NCI-H748 (cell line): ENCODE measurements around the gene FKBP4.

Experiments used
- DNase-seq: peaks from one replicate; lab custom pipeline; 2025; ENCODE audit not compliant: unreplicated experiment; lab: John Stamatoyannopoulos, UW

The FKBP4 gene

DNA sequence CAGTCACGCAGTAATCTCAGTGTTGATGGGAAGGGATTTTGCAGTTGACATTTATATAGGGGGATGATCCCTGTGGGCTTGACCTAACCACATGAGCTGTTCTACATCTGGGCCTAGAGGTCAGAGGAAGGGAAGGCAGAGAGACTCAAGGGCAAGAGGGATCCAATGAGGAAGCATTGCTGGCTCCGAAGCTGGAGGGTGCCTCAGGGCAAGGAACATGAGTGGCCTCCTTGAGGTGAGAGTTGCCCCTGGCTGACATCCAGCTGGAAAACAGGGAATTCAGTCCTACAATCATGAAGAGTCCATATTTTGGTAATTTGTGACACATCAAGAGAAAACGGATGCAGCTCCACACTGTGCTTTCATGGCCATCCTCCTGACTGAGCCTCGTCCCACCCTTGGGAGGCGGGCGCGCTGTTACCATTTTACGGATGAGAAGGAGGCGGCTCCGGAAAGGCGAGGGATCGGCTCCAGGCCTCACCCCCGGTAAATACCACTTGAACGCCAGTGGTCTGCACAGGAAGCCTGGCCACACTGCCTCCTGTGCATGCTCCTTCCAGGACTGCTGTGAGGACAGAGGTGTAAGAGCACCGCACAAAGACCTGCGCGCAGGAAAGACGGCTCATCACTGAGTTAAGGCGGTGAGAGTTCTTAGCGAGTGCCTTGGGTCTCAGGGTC is 18.5 kb upstream of the FKBP4 start:
- DNase-seq, result no peak

GRCh38 chr12:2779281-2779680 is 15.5 kb upstream of the FKBP4 start:
- no peak for DNase-seq

GRCh38 chr12:2783936-2784600 is 10.7 kb upstream of the FKBP4 start:
- DNase-seq, result peak; percentile 60

GRCh38 chr12:2785017-2785416 is 9.8 kb upstream of the FKBP4 start:
- DNase-seq, result peak; percentile 50

DNA sequence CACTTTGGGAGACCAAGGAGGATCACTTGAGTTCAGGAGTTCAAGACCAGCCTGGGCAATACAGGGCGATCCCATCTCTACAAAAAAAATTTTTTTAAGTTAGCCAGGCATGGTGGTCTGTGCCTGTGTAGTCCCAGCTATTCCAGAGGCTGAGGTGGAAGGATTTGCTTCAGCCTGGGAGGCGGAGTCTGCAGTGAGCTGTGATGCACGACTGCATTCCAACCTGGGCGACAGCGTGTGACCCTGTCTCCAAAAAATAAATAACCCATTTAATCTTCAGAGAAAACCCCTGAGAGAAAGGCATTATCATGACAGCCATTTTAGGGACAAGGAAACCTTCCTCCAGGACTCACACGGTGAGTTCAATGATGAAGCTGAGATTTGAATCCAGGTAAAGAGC is 3.7 kb upstream of the FKBP4 start:
- DNase-seq, result no peak

GRCh38 chr12:2792671-2793500 is 1.9 kb upstream of the FKBP4 start:
- no peak for DNase-seq

DNA sequence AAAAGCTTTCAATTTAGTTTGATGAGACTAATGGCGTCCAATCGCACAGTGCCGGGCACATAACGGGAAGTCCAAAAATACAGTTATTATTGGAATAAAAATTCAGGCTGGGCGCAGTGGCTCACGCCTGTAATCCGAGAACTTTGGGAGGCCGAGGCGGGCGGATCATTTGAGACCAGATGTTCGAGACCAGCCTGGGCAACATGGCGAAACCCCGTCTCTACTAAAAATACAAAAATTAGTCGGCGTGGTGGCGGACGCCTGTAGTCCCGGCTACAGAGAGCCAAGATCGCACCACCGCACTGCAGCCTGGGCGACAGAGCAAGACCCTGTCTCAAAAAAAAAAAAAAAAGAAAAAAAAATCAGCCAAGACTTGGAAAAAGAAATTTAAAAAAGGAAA is 1.2 kb upstream of the FKBP4 start:
- DNase-seq, result no peak

DNA sequence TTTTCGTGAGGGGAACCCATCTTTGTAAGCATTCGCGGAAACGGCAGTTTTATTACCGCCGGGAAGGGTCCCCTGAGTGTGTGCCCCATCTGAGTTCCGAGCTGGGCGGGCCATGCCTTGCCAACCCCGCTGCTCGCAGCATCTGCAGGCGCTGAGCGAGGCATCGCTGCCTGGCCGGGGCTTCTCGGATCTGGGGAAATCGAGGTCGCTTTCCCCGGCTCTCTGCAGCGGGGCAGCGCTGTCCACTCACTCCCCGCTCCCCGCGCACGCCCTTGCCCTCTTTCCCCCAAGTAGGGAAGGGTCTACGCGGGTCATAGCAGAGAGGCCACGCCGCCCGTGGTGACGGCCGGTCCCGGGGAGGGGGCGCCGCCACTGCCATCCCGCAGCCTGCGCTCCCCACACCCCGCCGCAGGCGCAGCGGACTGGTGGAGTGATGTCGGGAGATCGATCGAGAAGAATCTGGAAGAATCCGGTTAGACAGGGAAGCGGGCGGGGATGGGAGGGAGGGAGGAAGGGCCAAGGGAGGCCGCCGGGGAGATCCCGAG is 507 bp upstream of the FKBP4 start:
- DNase-seq, result peak; percentile 73

DNA sequence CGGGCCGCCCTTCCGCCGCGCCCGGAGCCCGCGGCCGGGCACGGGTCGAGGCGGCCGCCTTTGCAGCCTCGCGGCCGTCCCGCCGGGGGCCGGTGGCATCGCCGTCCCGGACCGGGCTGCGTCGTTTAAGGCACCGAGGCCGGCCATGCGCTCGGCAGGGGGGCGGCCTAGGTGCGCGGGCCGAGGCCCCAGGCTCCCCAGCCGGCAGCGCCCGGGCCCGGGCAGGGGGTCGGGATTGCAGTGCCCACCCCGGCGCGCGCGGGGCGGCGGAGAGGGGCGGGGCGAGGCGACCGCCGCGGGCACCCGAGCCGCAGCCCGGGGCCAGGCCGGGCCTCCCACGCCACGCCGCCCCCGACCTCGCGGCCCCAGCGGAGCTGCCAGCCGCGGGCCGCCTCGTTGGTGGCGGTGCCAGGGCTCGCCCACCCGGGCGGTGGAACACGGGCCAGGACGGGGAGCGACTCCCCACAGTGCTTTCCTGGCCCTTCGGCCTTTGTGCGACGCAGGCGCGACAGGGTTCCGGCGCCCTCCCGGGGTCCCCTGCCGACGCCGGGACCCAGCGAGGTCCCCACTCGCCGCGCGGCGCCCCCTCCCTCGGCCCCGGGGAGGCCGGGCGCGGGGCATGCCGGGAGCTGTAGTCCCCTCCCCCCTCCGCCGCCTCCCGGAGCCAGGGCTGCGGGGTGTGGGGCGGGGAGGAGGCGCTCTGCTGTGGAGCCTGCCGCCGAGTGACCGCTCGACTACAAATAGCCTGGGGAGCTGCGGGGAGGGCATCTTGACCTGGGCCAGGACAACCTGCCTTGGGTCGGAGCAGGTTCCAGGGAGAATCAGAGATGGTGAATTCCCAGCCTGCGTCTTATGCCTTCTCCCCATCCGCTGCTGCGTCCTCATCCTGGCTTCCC is 769 bp downstream of the FKBP4 start:
- DNase-seq, result peak; percentile 58

DNA sequence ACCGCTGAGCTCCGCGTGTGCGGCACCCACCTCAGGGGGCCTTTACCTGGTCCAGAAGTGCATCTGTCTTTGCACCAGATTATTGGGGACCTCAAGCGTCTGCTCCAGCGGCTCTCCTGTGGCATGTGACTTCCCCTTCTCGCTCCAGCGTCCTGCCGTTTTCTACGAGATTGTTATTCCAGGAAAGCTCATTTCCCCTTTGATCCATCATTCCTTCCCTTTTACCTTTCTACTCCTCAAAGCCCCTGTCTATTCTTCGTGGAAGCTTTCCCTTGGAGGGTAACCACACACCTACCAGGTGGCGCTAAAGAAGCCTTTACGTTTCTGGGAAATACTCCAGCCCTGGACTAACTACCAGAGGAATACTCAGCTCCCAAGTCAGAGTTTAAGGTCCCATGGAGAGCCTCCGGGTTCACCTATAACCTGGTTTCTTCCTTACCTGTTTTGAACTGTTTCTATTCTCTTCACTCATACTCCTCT is 1.5 kb downstream of the FKBP4 start:
- peak; percentile 7 for DNase-seq

DNA sequence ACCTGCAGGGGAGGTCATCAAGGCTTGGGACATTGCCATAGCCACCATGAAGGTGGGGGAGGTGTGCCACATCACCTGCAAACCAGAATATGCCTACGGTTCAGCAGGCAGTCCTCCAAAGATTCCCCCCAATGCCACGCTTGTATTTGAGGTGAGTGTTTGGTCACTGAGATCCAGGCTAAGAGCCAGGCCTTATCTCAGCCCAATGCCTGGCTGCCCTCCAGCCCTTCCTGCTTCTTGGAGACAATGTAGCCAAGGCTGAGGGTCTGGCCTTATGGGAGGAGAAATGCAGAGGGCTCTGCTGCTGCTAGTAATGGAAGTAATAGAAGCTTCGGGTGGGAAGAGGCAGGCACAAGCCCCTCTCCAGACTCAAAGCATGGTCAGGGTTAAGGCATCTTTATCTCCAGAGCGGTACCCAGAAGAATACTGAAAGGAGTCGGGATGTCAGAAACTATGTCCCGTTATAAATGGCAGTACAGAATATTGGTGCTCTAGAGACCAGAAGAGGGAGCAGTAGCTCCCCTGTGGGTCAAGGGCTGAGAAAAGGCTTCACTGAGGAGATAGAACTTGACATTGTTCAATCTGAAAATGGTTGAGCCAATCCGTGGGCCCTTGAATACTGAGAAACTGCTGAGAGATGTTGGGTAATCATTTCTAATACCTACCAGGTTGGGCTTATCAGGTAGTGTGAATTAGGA is 3.1 kb downstream of the FKBP4 start:
- no peak for DNase-seq

GRCh38 chr12:2800046-2800570 is 5.3 kb downstream of the FKBP4 start:
- DNase-seq, result no peak

- no peak for DNase-seq
Observed at GRCh38 chr12:2801044-2801783, 6.4 kb downstream of the FKBP4 start.

DNA sequence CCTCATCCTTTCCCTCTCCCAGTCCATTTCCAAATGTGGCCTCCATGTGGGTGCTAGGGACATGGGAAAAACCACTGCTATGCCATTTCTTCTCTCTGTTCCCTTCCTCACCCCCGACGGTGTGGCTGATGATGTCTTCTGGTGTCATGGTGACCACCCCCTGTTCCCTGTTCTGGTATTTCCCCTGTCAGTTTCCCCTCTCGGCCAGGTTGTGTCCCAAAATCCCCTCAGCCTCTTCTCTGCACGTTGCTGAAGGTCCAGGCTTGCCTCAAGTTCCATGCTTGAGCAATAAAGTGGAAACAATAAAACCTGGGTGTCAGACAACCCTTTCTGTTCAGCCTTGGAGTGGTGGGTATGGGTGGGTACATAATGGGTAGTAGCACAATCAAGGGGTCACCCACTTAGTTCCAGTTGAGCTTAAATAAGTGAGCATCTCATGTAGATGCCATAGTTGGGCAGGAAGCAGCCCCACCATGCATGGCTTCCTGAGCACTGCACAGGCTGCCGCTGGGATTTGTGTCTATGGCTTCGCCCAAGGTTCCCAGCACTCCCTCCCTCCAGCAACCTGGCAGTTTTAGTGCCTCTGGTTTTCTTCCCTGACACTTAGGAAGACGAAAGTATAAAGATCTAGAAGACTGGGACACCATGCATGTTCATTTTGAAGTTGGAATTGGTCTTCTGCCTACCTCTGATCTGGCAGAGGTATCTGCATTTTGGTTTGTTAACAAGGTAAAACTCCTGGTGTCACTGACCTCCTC is 9.0 kb downstream of the FKBP4 start:
- no peak for DNase-seq

- DNase-seq, result no peak
Observed at GRCh38 chr12:2804393-2805142, 9.8 kb downstream of the FKBP4 start.

DNA sequence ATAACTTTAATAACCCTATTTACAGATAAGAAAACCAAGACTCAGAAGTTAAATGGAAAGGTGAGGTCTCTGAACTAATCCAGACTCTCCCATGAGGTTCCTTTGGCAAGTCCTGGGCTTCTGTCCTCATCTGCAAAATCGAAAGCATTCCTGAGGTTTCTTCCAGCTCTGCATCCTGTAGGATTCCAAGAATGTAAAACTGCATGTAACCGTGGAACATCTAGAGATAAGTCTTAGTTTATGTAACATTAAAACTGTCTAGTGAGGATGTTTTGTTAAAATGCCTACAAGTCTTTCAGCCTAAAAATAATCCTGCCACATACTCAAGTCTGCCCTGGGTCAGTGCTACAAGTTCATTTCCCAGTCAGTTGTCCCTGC is 10.4 kb downstream of the FKBP4 start:
- DNase-seq, result no peak

DNA sequence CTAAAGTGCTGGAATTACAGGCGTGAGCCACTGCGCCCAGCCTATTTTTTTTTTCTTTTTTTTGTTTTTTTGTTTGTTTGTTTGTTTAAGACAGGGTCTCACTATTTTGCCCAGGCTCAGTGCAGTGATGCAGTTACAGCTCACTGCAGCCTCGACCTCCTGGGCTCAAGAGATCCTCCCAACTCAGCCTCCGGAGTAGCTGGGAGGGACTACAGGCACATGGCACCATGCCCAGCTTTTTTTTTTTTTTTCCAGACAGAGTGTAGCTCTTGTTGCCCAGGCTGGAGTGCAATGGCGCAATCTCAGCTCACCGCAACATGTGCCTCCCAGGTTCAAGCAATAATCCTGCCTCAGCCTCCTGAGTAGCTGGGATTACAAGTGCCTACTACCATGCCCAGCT is 11.9 kb downstream of the FKBP4 start:
- DNase-seq, result no peak

DNA sequence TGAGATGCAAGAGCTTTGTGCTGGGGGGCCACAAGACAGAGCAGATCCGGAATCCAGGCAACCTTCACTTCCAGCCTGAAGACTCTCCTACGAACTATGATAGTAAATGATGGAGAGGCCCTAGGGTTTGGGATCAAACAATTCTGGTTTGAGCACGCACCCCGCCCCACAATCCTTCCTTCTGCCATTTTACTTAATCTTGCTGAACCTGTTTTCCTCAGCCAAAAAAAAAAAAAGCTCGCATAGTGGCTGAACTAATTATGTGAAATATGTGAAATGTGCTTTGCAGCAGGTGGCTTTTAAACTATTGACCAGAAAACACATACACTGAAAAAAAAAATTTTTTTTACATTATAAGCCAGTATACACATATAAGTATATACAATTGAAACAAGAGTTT is 17.0 kb downstream of the FKBP4 start:
- no peak for DNase-seq
